Activated CD4-positive, alpha-beta T cell treated with anti-CD3 and anti-CD28 coated beads for 1 hour (primary cell): Measurements from ENCODE around the gene EEF1G.
"Not testable (repeated sequence)": the region's sequence is repeated elsewhere in the genome, so short reads cannot be mapped to it uniquely, and the experiment has no call there.

Source experiments
- DNase-seq: peaks from one replicate; pipeline ENCODE4 v3.0.0-alpha.2; 2020

EEF1G gene

GRCh38 chr11:62553080-62553838 is 20.4 kb downstream of the EEF1G start:
- peak; percentile 44 for DNase-seq

- no peak for DNase-seq
These were observed 21.1 kb downstream of the EEF1G start for GRCh38 chr11:62552485-62553079.

GRCh38 chr11:62550478-62550877 is 23.2 kb downstream of the EEF1G start:
- DNase-seq: not testable (repeated sequence)

GRCh38 chr11:62548545-62549335 is 25.0 kb downstream of the EEF1G start:
- no peak for DNase-seq

GRCh38 chr11:62547691-62548281 is 25.9 kb downstream of the EEF1G start:
- DNase-seq: no peak

- no peak for DNase-seq
These were observed 26.6 kb downstream of the EEF1G start for GRCh38 chr11:62546929-62547625.

GRCh38 chr11:62546244-62546928 is 27.3 kb downstream of the EEF1G start, which contains the start of gene AHNAK:
TSS of gene AHNAK (minus strand) at chr11:62546806. CDS start at chr11:62536098, 10,708 bp downstream.
- peak; percentile 55 for DNase-seq

- DNase-seq: peak; percentile 43
These were observed 28.1 kb downstream of the EEF1G start for GRCh38 chr11:62545437-62546243.

GRCh38 chr11:62544581-62545436 is 28.9 kb downstream of the EEF1G start:
- DNase-seq: no peak

GRCh38 chr11:62543680-62544444 is 29.8 kb downstream of the EEF1G start:
- DNase-seq: no peak

- DNase-seq: peak; percentile 52
These were observed 30.7 kb downstream of the EEF1G start for GRCh38 chr11:62542750-62543567.

- no peak for DNase-seq
These were observed 31.5 kb downstream of the EEF1G start for GRCh38 chr11:62542111-62542745.

GRCh38 chr11:62540804-62541701 is 32.6 kb downstream of the EEF1G start:
- DNase-seq: no peak

- peak; percentile 39 for DNase-seq
These were observed 34.3 kb downstream of the EEF1G start for GRCh38 chr11:62539238-62539925.

- DNase-seq: no peak
These were observed 35.0 kb downstream of the EEF1G start for GRCh38 chr11:62538470-62539237.
